RWPE1 (cell line): Measurements from ENCODE around the gene MYBL2.

Experiments
- CTCF ChIA-PET: fragments of 350-600 bp; sonication (Branson Sonifier 250); formaldehyde crosslinking; extraction: SDS; loops from one replicate; lab custom pipeline; 2021; lab: Yijun Ruan, JAX
- POLR2A ChIA-PET: fragments of 400-600 bp; formaldehyde crosslinking; extraction: SDS; loops from one replicate; lab custom pipeline; 2020; ENCODE audit warnings: antibody characterized with exemption; ENCODE audit not compliant: low non-redundant PET; lab: Yijun Ruan, JAX
- DNase-seq: peaks from one replicate; pipeline ENCODE4 v3.0.0; 2012; ENCODE audit warnings: low spot score
- H3K27ac ChIP-seq: fragments of 450-650 bp; 2 replicates; pipeline ENCODE4 v1.5.1; 2017
- CTCF ChIP-seq: fragments of 450-650 bp; conservative IDR thresholded peaks from 2 replicates; pipeline ENCODE4 v1.5.1; 2017; ENCODE audit warnings: low read depth, mild to moderate bottlenecking

Gene MYBL2

GRCh38 chr20:43740642-43741041 is 73.7 kb downstream of the MYBL2 start:
- ChIA-PET CTCF (no interaction called here), POLR2A (no interaction called here)
- TF ChIP-seq CTCF: no peak
- no peak overlapping the region for H3K27ac ChIP-seq
- no peak for DNase-seq

GRCh38 chr20:43744151-43744611 is 77.3 kb downstream of the MYBL2 start:
- POLR2A ChIA-PET: interaction anchor here (0.5 to 0.7 kb wide), 3 partner anchors 78 to 993 kb away, joined by 3 to 4 read pairs (median 3); no protein-coding TSS in a partner anchor
- CTCF ChIA-PET: interaction anchor here (0.7 to 1.1 kb wide), 2 partner anchors 108 to 352 kb away, joined by 3 read pairs; no protein-coding TSS in a partner anchor
- no peak for TF ChIP-seq CTCF
- no peak for DNase-seq
- no peak overlapping the region for H3K27ac ChIP-seq

DNA sequence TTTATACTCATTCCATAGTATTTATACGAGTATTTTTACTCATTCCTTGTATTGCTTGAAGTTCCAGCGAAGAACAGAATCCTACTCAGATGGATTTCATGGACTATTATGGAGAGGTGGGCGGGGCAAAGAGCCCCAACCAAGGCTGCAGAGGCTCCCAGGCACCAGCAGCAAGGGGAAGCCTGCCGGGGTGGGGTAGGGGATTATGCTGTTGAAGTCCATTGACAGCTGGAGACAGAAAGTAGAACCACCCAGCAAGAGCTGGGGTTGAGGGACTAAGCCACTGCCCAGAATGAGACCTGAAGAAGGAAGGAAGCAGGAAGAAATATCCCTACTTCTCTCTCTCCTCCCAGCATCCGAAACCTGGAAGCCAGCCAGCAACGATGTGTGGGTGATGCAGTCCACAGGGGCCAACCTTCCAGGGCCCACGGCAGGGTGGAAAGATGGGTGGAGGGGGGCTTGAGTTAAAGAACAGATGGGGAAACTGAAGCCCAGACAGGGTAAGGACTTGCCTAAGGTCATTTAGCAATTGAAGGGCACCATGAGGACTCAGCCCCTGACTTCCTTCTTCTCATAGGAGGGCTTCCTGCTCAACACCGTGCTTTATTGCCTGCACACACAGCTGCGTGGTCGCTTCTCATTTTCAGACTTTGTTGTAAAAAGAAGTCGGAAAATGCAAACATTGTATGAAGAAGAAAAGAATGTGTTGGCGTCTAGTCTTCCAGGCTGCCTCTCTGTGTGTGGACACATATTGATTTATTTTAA is 78.2 kb downstream of the MYBL2 start:
- CTCF ChIA-PET: interaction anchor here (0.5 to 1.1 kb wide), 4 partner anchors 18 to 1900 kb away, joined by 3 read pairs; partner anchors contain the start of gene GTSF1L
- POLR2A ChIA-PET: interaction anchor here (0.7 kb wide), 2 partner anchors 79 to 992 kb away, joined by 3 to 4 read pairs; no protein-coding TSS in a partner anchor
- TF ChIP-seq CTCF: no peak
- no peak for DNase-seq
- H3K27ac ChIP-seq: no peak overlapping the region

DNA sequence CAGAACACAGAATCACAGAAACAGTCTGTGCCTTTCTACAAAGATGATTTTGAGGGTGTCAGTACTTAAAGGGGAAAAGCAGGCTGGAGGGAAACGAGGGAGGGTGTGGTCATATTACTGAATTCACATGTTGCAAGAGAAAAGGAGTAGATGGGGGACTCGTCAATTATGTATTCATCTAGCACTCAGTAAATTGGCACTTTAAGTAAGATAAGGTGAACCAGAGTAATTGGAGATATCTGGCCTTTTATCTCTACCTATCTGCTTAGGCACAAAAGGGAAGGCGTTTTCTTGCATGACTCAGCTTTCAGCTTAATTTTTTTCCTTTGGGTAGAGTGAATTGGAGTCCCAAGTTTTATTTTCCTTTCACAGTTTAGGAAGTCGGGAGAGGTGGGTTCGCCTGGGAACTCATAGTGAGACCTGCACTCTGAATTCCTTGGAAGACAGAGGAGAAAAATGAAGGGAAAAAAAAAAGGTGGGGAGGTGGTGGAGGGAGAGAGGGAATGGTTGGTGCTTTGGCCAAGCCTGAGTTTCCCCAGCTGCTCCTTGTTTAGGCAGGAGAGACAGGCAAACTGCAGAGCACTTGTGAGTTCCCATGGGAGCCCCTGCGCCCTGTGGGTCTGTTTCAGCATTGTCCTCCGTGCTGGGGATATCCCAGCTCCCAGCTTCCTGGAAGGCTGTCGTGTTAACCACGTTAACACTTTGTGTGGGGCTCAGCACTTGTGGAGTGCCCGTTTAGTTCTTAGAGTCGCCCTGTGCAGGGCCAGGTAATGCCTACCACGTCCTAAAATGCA is 79.6 kb downstream of the MYBL2 start:
- ChIA-PET CTCF (interaction anchor here (0.6 kb wide), 1 partner anchor 84 kb away, joined by 4 read pairs; no protein-coding TSS in a partner anchor), POLR2A (no interaction called here)
- no peak for DNase-seq
- no peak overlapping the region for H3K27ac ChIP-seq
- TF ChIP-seq CTCF: no peak

GRCh38 chr20:43748274-43748673 is 81.4 kb downstream of the MYBL2 start:
- CTCF ChIA-PET: interaction anchor here (0.6 to 4.0 kb wide), 5 partner anchors 27 to 343 kb away, joined by 3 to 80 read pairs (median 3); no protein-coding TSS in a partner anchor

More at GRCh38 chr20:43748274-43748673, 81.4 kb downstream of the MYBL2 start:
- no peak for TF ChIP-seq CTCF
- H3K27ac ChIP-seq: no peak overlapping the region
- no peak for DNase-seq
- POLR2A ChIA-PET: no interaction called here
